Measurements from ENCODE around the gene FOXL1. TPM values are rescaled to one million over a fixed set of nuclear protein-coding genes. Genes with fewer than 3 reads are reported as not detected.

Gene FOXL1
- total RNA-seq, 1 donor from 2014 or later = 1.1 TPM

- DNase-seq (ENCODE audit: low read depth) (no peak), FAIRE-seq (no peak)
- no peaks in the 10 kb centered on the region for H3K36me3 ChIP-seq (ENCODE audit: control insufficient read depth, insufficient read depth, low read length)
- H3K27me3 ChIP-seq (ENCODE audit: control insufficient read depth, insufficient read depth, low read length) = peaks cover 20% of the 10 kb centered on the region
- TF ChIP-seq CTCF (IDR thresholded peaks at IDR 0.05; ENCODE audit: insufficient read depth, low read length, severe bottlenecking) = no peak
- H3K4me3 ChIP-seq (ENCODE audit: low read depth, low read length) = no peak overlapping the region
Measured at GRCh38 chr16:86571530-86571915, 6.8 kb upstream of the FOXL1 start.

- Histone ChIP-seq H3K27me3 (ENCODE audit: control insufficient read depth, insufficient read depth, low read length) (peaks cover 20% of the 10 kb centered on the region), H3K4me3 (ENCODE audit: low read depth, low read length) (no peak overlapping the region), H3K36me3 (ENCODE audit: control insufficient read depth, insufficient read depth, low read length) (no peaks in the 10 kb centered on the region)
- no peak for DNase-seq (ENCODE audit: low read depth)
- TF ChIP-seq CTCF (IDR thresholded peaks at IDR 0.05; ENCODE audit: insufficient read depth, low read length, severe bottlenecking) = no peak
- no peak for FAIRE-seq
Measured at GRCh38 chr16:86572041-86572521, 6.3 kb upstream of the FOXL1 start.

- DNase-seq (ENCODE audit: low read depth) = no peak
- H3K27me3 ChIP-seq (ENCODE audit: control insufficient read depth, insufficient read depth, low read length) = peaks cover 17% of the 10 kb centered on the region
- no peak overlapping the region for H3K4me3 ChIP-seq (ENCODE audit: low read depth, low read length)
- TF ChIP-seq CTCF (IDR thresholded peaks at IDR 0.05; ENCODE audit: insufficient read depth, low read length, severe bottlenecking) = no peak
- no peaks in the 10 kb centered on the region for H3K36me3 ChIP-seq (ENCODE audit: control insufficient read depth, insufficient read depth, low read length)
- no peak for FAIRE-seq
Measured at GRCh38 chr16:86572606-86573005, 5.7 kb upstream of the FOXL1 start.

- no peak for TF ChIP-seq CTCF (IDR thresholded peaks at IDR 0.05; ENCODE audit: insufficient read depth, low read length, severe bottlenecking)
- DNase-seq (ENCODE audit: low read depth) = no peak
- Histone ChIP-seq H3K4me3 (ENCODE audit: low read depth, low read length) (no peak overlapping the region), H3K36me3 (ENCODE audit: control insufficient read depth, insufficient read depth, low read length) (no peaks in the 10 kb centered on the region), H3K27me3 (ENCODE audit: control insufficient read depth, insufficient read depth, low read length) (peaks cover 17% of the 10 kb centered on the region)
- FAIRE-seq = no peak
Measured at GRCh38 chr16:86573215-86573614, 5.1 kb upstream of the FOXL1 start.

GRCh38 chr16:86573646-86574508, 4.5 kb upstream of the FOXL1 start:
- DNase-seq (ENCODE audit: low read depth) (no peak), FAIRE-seq (peak; percentile 64)
- Histone ChIP-seq H3K36me3 (ENCODE audit: control insufficient read depth, insufficient read depth, low read length) (no peaks in the 10 kb centered on the region), H3K27me3 (ENCODE audit: control insufficient read depth, insufficient read depth, low read length) (peaks cover 11% of the 10 kb centered on the region), H3K4me3 (ENCODE audit: low read depth, low read length) (no peak overlapping the region)
- no peak for TF ChIP-seq CTCF (IDR thresholded peaks at IDR 0.05; ENCODE audit: insufficient read depth, low read length, severe bottlenecking)
